Stimulated activated naive CD8-positive, alpha-beta T cell treated with anti-CD3 and anti-CD28 coated beads, Interleukin-15, amount 100 ng/mL, for 72 hours (primary cell): ENCODE data around the gene STT3A.
"Not testable (repeated sequence)": the region's sequence is repeated elsewhere in the genome, so short reads cannot be mapped to it uniquely, and the experiment has no call there.

Source experiments
- ATAC-seq: fragments of 150-1000 bp; cut with Tn5 transposase; 2 replicates; pipeline ENCODE4 v1.10.0; 2021; ENCODE audit warnings: mild to moderate bottlenecking, moderate library complexity
- DNase-seq, 2 donors: peaks; one replicate each; pipeline ENCODE4 v3.0.0; 2021 to 2022
- H3K27ac Mint-ChIP-seq, 2 donors: one replicate each; pipeline ENCODE4 v1.8.0; 2022; ENCODE audit warnings: mild to moderate bottlenecking in 2 of 2, mixed read lengths in 2 of 2, moderate library complexity in 2 of 2
- H3K27me3 Mint-ChIP-seq: one replicate; pipeline ENCODE4 v1.8.0; 2022; ENCODE audit warnings: mixed read lengths
- H3K4me1 Mint-ChIP-seq: one replicate; pipeline ENCODE4 v1.8.0; 2022; ENCODE audit warnings: mild to moderate bottlenecking, mixed read lengths
- H3K4me3 Mint-ChIP-seq, 2 donors: one replicate each; pipeline ENCODE4 v1.8.0; 2022; ENCODE audit warnings: mild to moderate bottlenecking in 2 of 2, mixed read lengths in 2 of 2, moderate library complexity in 1 of 2
- H3K9me3 Mint-ChIP-seq, 2 donors: one replicate each; pipeline ENCODE4 v1.8.0; 2022; ENCODE audit warnings: mixed read lengths in 2 of 2

STT3A gene

GRCh38 chr11:125577181-125577580, 15.5 kb upstream of the STT3A start:
- H3K9me3 Mint-ChIP-seq, H3K27me3 Mint-ChIP-seq, H3K27ac Mint-ChIP-seq, DNase-seq, ATAC-seq, H3K4me3 Mint-ChIP-seq, H3K4me1 Mint-ChIP-seq: not testable (repeated sequence)

GRCh38 chr11:125578783-125579182, 13.9 kb upstream of the STT3A start:
- Mint-ChIP-seq H3K9me3 (no peaks in the 10 kb centered on the region), H3K27me3 (no peaks in the 10 kb centered on the region), H3K4me3 (no peak overlapping the region), H3K27ac (no peak overlapping the region), H3K4me1 (no peaks in the 10 kb centered on the region)
- ATAC-seq, result no peak
- no peak for DNase-seq

GRCh38 chr11:125579811-125580210, 12.8 kb upstream of the STT3A start:
- no peak overlapping the region for H3K27ac Mint-ChIP-seq
- ATAC-seq, result no peak
- no peaks in the 10 kb centered on the region for H3K4me1 Mint-ChIP-seq
- H3K4me3 Mint-ChIP-seq, result no peak overlapping the region
- no peaks in the 10 kb centered on the region for H3K9me3 Mint-ChIP-seq
- no peak for DNase-seq
- H3K27me3 Mint-ChIP-seq, result no peaks in the 10 kb centered on the region

GRCh38 chr11:125583496-125583895, 9.2 kb upstream of the STT3A start:
- no peaks in the 10 kb centered on the region for H3K9me3 Mint-ChIP-seq
- ATAC-seq (no peak), DNase-seq (no peak)
- H3K4me1 Mint-ChIP-seq, result no peaks in the 10 kb centered on the region
- no peak overlapping the region for H3K4me3 Mint-ChIP-seq
- H3K27me3 Mint-ChIP-seq, result no peaks in the 10 kb centered on the region
- peak overlapping the region in 1 of 2 donors; percentile 27 for H3K27ac Mint-ChIP-seq

GRCh38 chr11:125585487-125585886, 7.2 kb upstream of the STT3A start:
- Mint-ChIP-seq H3K9me3 (no peaks in the 10 kb centered on the region), H3K4me3 (no peak overlapping the region), H3K27ac (peak overlapping the region in 1 of 2 donors; percentile 92), H3K4me1 (no peaks in the 10 kb centered on the region), H3K27me3 (no peaks in the 10 kb centered on the region)
- ATAC-seq (no peak), DNase-seq (no peak)

GRCh38 chr11:125586623-125587022, 6.0 kb upstream of the STT3A start:
- no peaks in the 10 kb centered on the region for H3K9me3 Mint-ChIP-seq
- H3K4me1 Mint-ChIP-seq, result peaks cover 6% of the 10 kb centered on the region
- no peak overlapping the region for H3K4me3 Mint-ChIP-seq
- no peak for DNase-seq
- no peaks in the 10 kb centered on the region for H3K27me3 Mint-ChIP-seq
- H3K27ac Mint-ChIP-seq, result peak overlapping the region in 1 of 2 donors; percentile 27
- ATAC-seq, result no peak

- peaks cover 8% of the 10 kb centered on the region for H3K4me1 Mint-ChIP-seq
- no peak overlapping the region for H3K4me3 Mint-ChIP-seq
- H3K9me3 Mint-ChIP-seq, result no peaks in the 10 kb centered on the region
- H3K27ac Mint-ChIP-seq, result no peak overlapping the region
- H3K27me3 Mint-ChIP-seq, result no peaks in the 10 kb centered on the region
- ATAC-seq, result no peak
- no peak for DNase-seq
Measured at GRCh38 chr11:125587480-125587879, 5.2 kb upstream of the STT3A start.

- Mint-ChIP-seq H3K4me3 (peak overlapping the region in 1 of 2 donors; percentile 4), H3K9me3 (no peaks in the 10 kb centered on the region), H3K27me3 (no peaks in the 10 kb centered on the region), H3K27ac (no peak overlapping the region), H3K4me1 (peaks cover 13% of the 10 kb centered on the region)
- DNase-seq, result no peak
- no peak for ATAC-seq
Measured at GRCh38 chr11:125588505-125588904, 4.1 kb upstream of the STT3A start.

- Mint-ChIP-seq H3K4me3 (peak overlapping the region; percentile 95), H3K27ac (peak overlapping the region; percentile 98 to 99), H3K9me3 (no peaks in the 10 kb centered on the region), H3K4me1 (peaks cover 45% of the 10 kb centered on the region), H3K27me3 (no peaks in the 10 kb centered on the region)
- DNase-seq, result peak in 1 of 2 donors; percentile 36
- peak; percentile 42 for ATAC-seq
Measured at GRCh38 chr11:125591649-125592304, 875 bp upstream of the STT3A start.

GRCh38 chr11:125593114-125593820, 615 bp downstream of the STT3A start:
- peak; percentile 11 for ATAC-seq
- H3K4me1 Mint-ChIP-seq, result peaks cover 51% of the 10 kb centered on the region
- no peaks in the 10 kb centered on the region for H3K27me3 Mint-ChIP-seq

GRCh38 chr11:125594958-125595357, 2.3 kb downstream of the STT3A start:
- H3K27me3 Mint-ChIP-seq, result no peaks in the 10 kb centered on the region
- H3K4me3 Mint-ChIP-seq, result no peak overlapping the region
- no peaks in the 10 kb centered on the region for H3K9me3 Mint-ChIP-seq
- no peak for ATAC-seq
- no peak overlapping the region for H3K27ac Mint-ChIP-seq
- DNase-seq, result no peak
- H3K4me1 Mint-ChIP-seq, result peaks cover 51% of the 10 kb centered on the region

More at GRCh38 chr11:125593114-125593820, 615 bp downstream of the STT3A start:
- Mint-ChIP-seq H3K4me3 (peak overlapping the region; percentile 95), H3K27ac (peak overlapping the region; percentile 98 to 99), H3K9me3 (no peaks in the 10 kb centered on the region)
- DNase-seq, result peak in 1 of 2 donors; percentile 12

- DNase-seq (no peak), ATAC-seq (no peak)
- H3K4me3 Mint-ChIP-seq, result no peak overlapping the region
- no peaks in the 10 kb centered on the region for H3K9me3 Mint-ChIP-seq
- H3K27ac Mint-ChIP-seq, result no peak overlapping the region
- H3K4me1 Mint-ChIP-seq, result peaks cover 17% of the 10 kb centered on the region
- no peaks in the 10 kb centered on the region for H3K27me3 Mint-ChIP-seq
Measured at GRCh38 chr11:125600663-125601062, 8.0 kb downstream of the STT3A start.

- Mint-ChIP-seq H3K4me1 (no peaks in the 10 kb centered on the region), H3K27me3 (no peaks in the 10 kb centered on the region), H3K9me3 (no peaks in the 10 kb centered on the region), H3K4me3 (no peak overlapping the region), H3K27ac (no peak overlapping the region)
- no peak for DNase-seq
- no peak for ATAC-seq
Measured at GRCh38 chr11:125603207-125603606, 10.6 kb downstream of the STT3A start.

- ATAC-seq (no peak), DNase-seq (no peak)
- Mint-ChIP-seq H3K4me1 (no peaks in the 10 kb centered on the region), H3K27ac (no peak overlapping the region), H3K9me3 (no peaks in the 10 kb centered on the region), H3K27me3 (no peaks in the 10 kb centered on the region), H3K4me3 (no peak overlapping the region)
Measured at GRCh38 chr11:125605417-125605816, 12.8 kb downstream of the STT3A start.

GRCh38 chr11:125609545-125609944, 16.9 kb downstream of the STT3A start:
- no peak for ATAC-seq
- Mint-ChIP-seq H3K27me3 (no peaks in the 10 kb centered on the region), H3K4me3 (no peak overlapping the region), H3K9me3 (no peaks in the 10 kb centered on the region), H3K27ac (peak overlapping the region in 1 of 2 donors; percentile 31), H3K4me1 (peaks cover 5% of the 10 kb centered on the region)
- no peak for DNase-seq

GRCh38 chr11:125618383-125618782, 25.7 kb downstream of the STT3A start:
- ATAC-seq (no peak), DNase-seq (no peak)
- Mint-ChIP-seq H3K9me3 (no peaks in the 10 kb centered on the region), H3K27ac (peak overlapping the region in 1 of 2 donors; percentile 67), H3K4me3 (no peak overlapping the region), H3K27me3 (no peaks in the 10 kb centered on the region), H3K4me1 (no peaks in the 10 kb centered on the region)
